Keratinocyte (primary cell): Measurements from ENCODE around the gene ZNF362. TPM values are rescaled to one million over a fixed set of nuclear protein-coding genes. Genes with fewer than 3 reads are reported as not detected.

Experiments
- DNase-seq: peaks from one replicate; pipeline ENCODE4 v3.0.0-alpha.2; 2011; ENCODE audit warnings: low read depth, missing footprints, low spot score
- FAIRE-seq: peaks from 2 replicates; lab custom pipeline; 2011; peaks lifted over from hg19 to GRCh38; lab: Jason Lieb, UNC
- H2AFZ ChIP-seq: 2 replicates; pipeline ENCODE4 v1.6.0; 2012; ENCODE audit warnings: low read length, control low read depth, inconsistent platforms; ENCODE audit not compliant: control insufficient read depth
- H3K27ac ChIP-seq: 2 replicates; pipeline ENCODE4 v1.5.1; 2011; ENCODE audit warnings: low read length; ENCODE audit not compliant: control insufficient read depth, insufficient read depth
- H3K27me3 ChIP-seq: 3 replicates; pipeline ENCODE4 v1.6.0; 2011; ENCODE audit warnings: low read length; ENCODE audit not compliant: control insufficient read depth, insufficient read depth; ENCODE audit errors: extremely low read depth
- H3K36me3 ChIP-seq, 2 experiments: 2 replicates in 1 of 2; 3 replicates in 1 of 2; pipeline ENCODE4 v1.5.1; 2011; ENCODE audit warnings: low read length in 2 of 2, mild to moderate bottlenecking in 1 of 2; ENCODE audit not compliant: control insufficient read depth in 2 of 2, insufficient read depth in 2 of 2; ENCODE audit errors: extremely low read depth in 1 of 2
- H3K4me1 ChIP-seq: 3 replicates; pipeline ENCODE4 v1.5.1; 2011; ENCODE audit warnings: low read length; ENCODE audit not compliant: control insufficient read depth, insufficient read depth; ENCODE audit errors: extremely low read depth
- H3K4me2 ChIP-seq: 3 replicates; pipeline ENCODE4 v1.6.0; 2011; ENCODE audit warnings: low read depth, low read length; ENCODE audit not compliant: control insufficient read depth, insufficient read depth; ENCODE audit errors: extremely low read depth
- H3K4me3 ChIP-seq, 3 experiments: fragments of 200-600 bp in 1 of 3; sonication (generic) in 1 of 3; 2 replicates in 2 of 3; 3 replicates in 1 of 3; pipeline ENCODE4 v1.5.1; 2011 to 2016; ENCODE audit warnings: low read length in 3 of 3, mild to moderate bottlenecking in 3 of 3, control low read depth in 2 of 3, inconsistent platforms in 1 of 3, low read depth in 1 of 3, mixed read lengths in 1 of 3, mixed run types in 1 of 3, moderate library complexity in 1 of 3; ENCODE audit not compliant: control insufficient read depth in 2 of 3, insufficient read depth in 2 of 3; ENCODE audit errors: extremely low read depth in 1 of 3
- H3K79me2 ChIP-seq: 2 replicates; pipeline ENCODE4 v1.6.0; 2012; ENCODE audit warnings: low read length; ENCODE audit not compliant: control insufficient read depth, insufficient read depth
- H3K9ac ChIP-seq: 3 replicates; pipeline ENCODE4 v1.6.0; 2011; ENCODE audit warnings: low read length; ENCODE audit not compliant: control insufficient read depth, insufficient read depth; ENCODE audit errors: extremely low read depth
- H3K9me1 ChIP-seq: 3 replicates; pipeline ENCODE4 v1.6.0; 2011; ENCODE audit warnings: low read length; ENCODE audit not compliant: control insufficient read depth, insufficient read depth; ENCODE audit errors: extremely low read depth
- H3K9me3 ChIP-seq: 2 replicates; pipeline ENCODE4 v1.5.1; 2012; ENCODE audit warnings: low read depth, low read length; ENCODE audit not compliant: control insufficient read depth
- H4K20me1 ChIP-seq: 3 replicates; pipeline ENCODE4 v1.6.0; 2011; ENCODE audit warnings: low read length; ENCODE audit not compliant: control insufficient read depth, insufficient read depth; ENCODE audit errors: extremely low read depth
- CTCF ChIP-seq, 3 experiments: IDR thresholded peaks in 1 of 3; conservative IDR thresholded peaks in 1 of 3; optimal IDR thresholded peaks in 1 of 3; 2 replicates in 2 of 3; 3 replicates in 1 of 3; pipeline versions ENCODE3 to v1.5.1; 2011; ENCODE audit warnings: low read length in 3 of 3, mild to moderate bottlenecking in 3 of 3, moderate library complexity in 2 of 3, control low read depth in 1 of 3, inconsistent platforms in 1 of 3; ENCODE audit not compliant: insufficient read depth in 2 of 3; ENCODE audit errors: extremely low read depth in 1 of 3
- EZH2 ChIP-seq: IDR thresholded peaks from one replicate; pipeline ENCODE4 v1.6.1; 2012; ENCODE audit warnings: inconsistent platforms, mild to moderate bottlenecking, low read length, moderate library complexity
- dilution Hi-C: fragments of 300-500 bp; cut with MboI; formaldehyde crosslinking; loops from one replicate; pipeline ENCODE4 v1.7.0; 2020; ENCODE audit warnings: low sequenced_read_pairs; ENCODE audit not compliant: extremely low pct_ligation_motif_present
- polyA plus RNA-seq, 5 experiments: library from polyadenylated mRNA; depleted of rRNA in 3 of 5; stranded (reverse) in 3 of 5; stranded (forward) in 1 of 5; unstranded in 1 of 5; fragments of >200 nt; gene quantifications; 1 replicate in 1 of 5; 2 replicates in 3 of 5; 3 replicates in 1 of 5; pipeline versions ENCODE4 v1.2.1 to v1.2.3, GENCODE V29; 2011 to 2012; ENCODE audit warnings: missing spikeins in 2 of 5, low read depth in 1 of 5, low replicate concordance in 1 of 5

ZNF362 gene
- polyA plus RNA-seq, 1 donor (not counting 4 experiments of a cell fraction or from before 2014, with no cell fraction given): 2.2 TPM

- Histone ChIP-seq H3K4me3 (no peak overlapping the region), H3K9me1 (no peaks in the 10 kb centered on the region), H2AFZ (no peak overlapping the region), H3K9ac (no peak overlapping the region), H3K36me3 (no peaks in the 10 kb centered on the region), H4K20me1 (no peaks in the 10 kb centered on the region), H3K27ac (no peak overlapping the region), H3K79me2 (no peaks in the 10 kb centered on the region), H3K27me3 (no peaks in the 10 kb centered on the region), H3K9me3 (no peaks in the 10 kb centered on the region), H3K4me2 (no peak overlapping the region), H3K4me1 (peaks cover 14% of the 10 kb centered on the region)
- DNase-seq (no peak), FAIRE-seq (no peak)
- dilution Hi-C loops: no loop called here
- no peak for TF ChIP-seq EZH2
Measured at GRCh38 chr1:33232716-33233115, 23.6 kb upstream of the ZNF362 start.

- Histone ChIP-seq H3K9ac (no peak overlapping the region), H3K27ac (no peak overlapping the region), H3K4me3 (no peak overlapping the region), H2AFZ (no peak overlapping the region), H3K36me3 (no peaks in the 10 kb centered on the region), H3K4me1 (peaks cover 14% of the 10 kb centered on the region), H3K9me1 (no peaks in the 10 kb centered on the region), H3K79me2 (no peaks in the 10 kb centered on the region), H3K27me3 (no peaks in the 10 kb centered on the region), H3K4me2 (peak overlapping the region; percentile 33), H4K20me1 (no peaks in the 10 kb centered on the region), H3K9me3 (no peaks in the 10 kb centered on the region)
- dilution Hi-C loops: no loop called here
- peak; percentile 51 for FAIRE-seq
- no peak for DNase-seq
- TF ChIP-seq CTCF (optimal IDR thresholded peaks at IDR 0.05 in 1 of 3, IDR thresholded peaks at IDR 0.05 in 1 of 3, conservative IDR thresholded peaks at IDR 0.05 in 1 of 3; ENCODE audit: extremely low read depth in 1 of 3, insufficient read depth in 2 of 3, low read length in 3 of 3): no peak
- no peak for TF ChIP-seq EZH2
Measured at GRCh38 chr1:33234131-33234530, 22.2 kb upstream of the ZNF362 start.

GRCh38 chr1:33234588-33234990, 21.7 kb upstream of the ZNF362 start:
- H3K9ac ChIP-seq: no peak overlapping the region

More at GRCh38 chr1:33234588-33234990, 21.7 kb upstream of the ZNF362 start:
- H4K20me1 ChIP-seq: no peaks in the 10 kb centered on the region
- no peaks in the 10 kb centered on the region for H3K9me1 ChIP-seq
- DNase-seq (no peak), FAIRE-seq (no peak)
- H3K36me3 ChIP-seq: no peaks in the 10 kb centered on the region
- no peak overlapping the region for H3K27ac ChIP-seq
- H2AFZ ChIP-seq: no peak overlapping the region
- H3K4me1 ChIP-seq: peaks cover 14% of the 10 kb centered on the region
- no peaks in the 10 kb centered on the region for H3K27me3 ChIP-seq
- H3K4me3 ChIP-seq: no peak overlapping the region
- H3K9me3 ChIP-seq: no peaks in the 10 kb centered on the region
- dilution Hi-C loops: no loop called here
- TF ChIP-seq EZH2 (no peak), CTCF (optimal IDR thresholded peaks at IDR 0.05 in 1 of 3, IDR thresholded peaks at IDR 0.05 in 1 of 3, conservative IDR thresholded peaks at IDR 0.05 in 1 of 3; ENCODE audit: extremely low read depth in 1 of 3, insufficient read depth in 2 of 3, low read length in 3 of 3) (no peak)
- no peaks in the 10 kb centered on the region for H3K79me2 ChIP-seq
- peak overlapping the region; percentile 33 for H3K4me2 ChIP-seq
